NCI-H226 (cell line): ENCODE results near the gene PCLO.

Source experiments
- DNase-seq: peaks from one replicate; pipeline ENCODE4 v3.0.0-alpha.2; 2015

The PCLO gene

DNA sequence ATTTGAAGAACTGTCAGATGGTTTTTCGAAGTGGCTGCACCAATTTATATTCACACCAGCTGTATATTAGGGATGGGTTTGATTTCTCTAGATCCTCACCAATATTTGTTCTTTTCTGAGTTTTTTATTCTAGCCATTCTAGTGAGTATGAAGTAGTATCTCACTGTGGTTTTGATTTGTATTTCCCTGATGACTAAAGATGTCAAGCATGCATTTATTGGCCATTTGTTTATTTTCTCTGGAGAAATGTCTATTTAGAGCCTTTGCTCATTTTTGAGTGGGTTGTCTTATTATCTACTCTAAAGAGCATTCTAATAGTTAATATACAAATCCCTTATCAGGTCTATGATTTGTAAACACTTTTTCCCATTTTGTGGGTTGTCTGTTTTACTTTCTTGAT lies 123.9 kb downstream of the PCLO start:
- no peak for DNase-seq

DNA sequence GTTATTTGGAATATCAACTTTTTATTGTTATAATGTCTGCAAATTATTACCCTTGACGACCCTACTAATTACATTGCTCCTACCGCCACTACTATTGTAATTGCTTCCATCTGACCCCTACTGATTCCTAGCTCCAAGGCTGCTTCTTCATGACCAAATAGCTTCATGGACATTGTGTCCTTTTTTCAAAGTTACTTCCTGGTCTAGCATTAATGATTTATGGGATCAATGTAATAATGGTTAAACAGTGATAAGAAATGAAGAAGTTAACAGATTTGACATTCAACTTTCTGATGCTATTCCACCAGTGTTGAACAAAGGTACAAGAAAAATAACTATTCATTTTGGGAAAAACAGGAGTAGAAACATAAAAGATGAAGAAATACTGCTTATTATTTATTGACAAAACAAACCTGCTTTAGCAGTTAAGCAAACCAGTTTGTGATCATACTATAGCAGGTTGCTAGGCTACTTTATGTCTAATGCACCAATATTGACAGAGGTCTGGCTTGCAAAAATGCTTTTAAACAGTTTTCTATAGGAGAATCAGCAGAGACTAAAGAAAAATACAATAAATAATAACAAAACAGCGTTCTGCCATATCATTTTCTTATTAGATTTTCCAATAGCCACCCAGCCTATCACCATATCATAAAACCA lies 125.8 kb downstream of the PCLO start:
- no peak for DNase-seq

DNA sequence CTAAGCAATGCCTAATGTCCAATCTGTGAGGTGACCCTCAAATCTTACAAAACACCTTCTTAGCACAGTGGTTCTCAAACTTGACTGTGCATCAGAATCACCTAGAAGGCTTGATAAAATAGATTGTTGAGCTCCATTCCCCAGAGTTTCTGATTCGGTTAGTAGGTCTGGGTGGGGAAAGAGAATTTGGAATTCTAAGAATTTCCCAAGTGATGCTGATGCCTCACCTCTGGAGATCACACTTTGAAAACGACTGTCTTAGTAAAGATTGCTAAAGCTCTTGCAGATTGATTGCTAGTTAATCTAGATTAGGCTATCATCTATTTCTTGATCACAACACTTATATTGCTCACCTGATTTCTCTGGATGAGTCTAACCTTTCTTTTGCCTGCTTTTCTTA lies 126.6 kb downstream of the PCLO start:
- DNase-seq = no peak

GRCh38 chr7:83032195-83032594 lies 130.5 kb downstream of the PCLO start:
- no peak for DNase-seq

DNA sequence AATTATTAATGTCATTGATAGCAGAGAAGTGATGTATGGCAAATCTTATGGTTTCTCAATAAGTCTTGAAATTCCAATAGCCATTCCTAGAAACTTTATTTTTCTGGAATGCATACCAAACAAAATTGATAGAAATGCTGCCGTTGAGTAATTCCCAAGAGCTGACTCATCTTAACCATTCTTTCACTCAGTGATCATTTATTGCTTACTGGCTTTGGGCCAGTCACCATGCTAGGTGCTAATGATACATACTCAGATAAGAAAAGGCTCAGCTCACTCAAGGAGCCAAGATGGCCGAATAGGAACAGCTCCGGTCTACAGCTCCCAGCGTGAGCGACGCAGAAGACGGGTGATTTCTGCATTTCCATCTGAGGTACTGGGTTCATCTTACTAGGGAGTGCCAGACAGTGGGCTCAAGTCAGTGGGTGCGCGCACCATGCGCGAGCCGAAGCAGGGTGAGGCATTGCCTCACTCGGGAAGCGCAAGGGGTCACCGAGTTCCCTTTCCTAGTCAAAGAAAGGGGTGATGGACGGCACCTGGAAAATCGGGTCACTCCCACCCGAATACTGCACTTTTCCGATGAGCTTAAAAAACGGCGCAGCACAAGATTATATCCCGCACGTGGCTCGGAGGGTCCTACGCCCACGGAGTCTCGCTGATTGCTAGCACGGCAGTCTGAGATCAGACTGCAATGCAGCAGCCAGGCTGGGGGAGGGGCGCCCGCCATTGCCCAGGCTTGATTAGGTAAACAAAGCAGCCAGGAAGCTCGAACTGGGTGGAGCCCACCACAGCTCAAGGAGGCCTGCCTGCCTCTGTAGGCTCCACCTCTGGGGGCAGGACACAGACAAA lies 138.6 kb downstream of the PCLO start:
- DNase-seq = peak; percentile 61

- no peak for DNase-seq
These were observed 141.7 kb downstream of the PCLO start for GRCh38 chr7:83021032-83021431.

DNA sequence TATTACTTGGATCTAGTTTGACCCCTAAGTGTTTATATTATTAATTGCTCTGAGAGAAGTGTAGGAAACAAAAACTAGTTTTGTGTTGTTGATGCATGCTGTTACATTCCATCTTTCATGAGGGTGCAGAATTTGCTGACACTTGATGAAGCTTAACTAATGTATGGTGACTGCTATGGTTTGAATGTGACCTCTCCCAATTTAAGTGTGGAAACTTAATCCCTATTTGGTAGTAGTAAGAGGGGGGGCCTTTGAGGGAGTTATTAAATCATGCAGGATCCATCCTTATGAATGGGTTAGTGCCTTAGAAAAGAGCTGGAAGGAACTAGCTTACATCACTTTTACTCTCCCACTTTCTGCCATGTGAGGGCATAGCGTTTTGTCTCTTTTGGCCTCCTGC lies 142.5 kb downstream of the PCLO start:
- DNase-seq = no peak

DNA sequence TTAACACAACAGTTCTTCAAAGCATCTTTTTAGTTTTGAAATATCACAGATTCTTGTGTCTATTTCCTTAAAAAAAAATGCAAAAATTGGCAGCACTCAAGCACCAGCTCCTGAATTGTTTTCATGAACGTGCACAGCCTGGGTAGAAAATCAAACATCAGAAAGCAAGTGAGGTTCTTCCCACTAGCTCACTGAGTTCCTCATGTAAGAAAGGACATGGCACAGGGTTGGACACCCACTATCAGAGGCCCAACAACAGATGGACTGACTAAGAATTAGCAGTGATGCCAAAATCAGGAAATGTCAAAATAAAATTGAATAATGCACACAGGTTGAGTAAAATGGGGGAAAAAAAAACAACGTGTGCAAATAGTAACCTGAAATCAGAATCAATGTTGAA lies 146.8 kb downstream of the PCLO start:
- DNase-seq = no peak

- DNase-seq = no peak
These were observed 148.1 kb downstream of the PCLO start for GRCh38 chr7:83014546-83014945.

DNA sequence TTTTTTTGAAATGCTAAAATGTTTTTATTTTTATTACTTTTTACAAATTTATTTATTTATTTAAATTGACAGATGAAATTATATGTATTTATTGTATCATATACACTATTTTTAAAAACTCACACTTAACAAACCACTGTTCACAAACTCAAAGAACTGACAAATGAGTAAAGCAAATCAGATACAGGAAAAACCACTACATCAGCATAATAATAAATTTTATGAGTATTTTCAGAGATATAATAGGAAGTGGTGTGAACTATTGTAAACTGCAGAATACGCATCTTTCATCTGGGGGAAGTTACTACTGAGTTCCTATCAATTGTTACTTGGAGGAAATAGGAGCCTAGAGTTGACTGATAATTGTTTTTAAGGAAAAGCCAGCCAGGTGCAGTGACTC lies 150.7 kb downstream of the PCLO start:
- no peak for DNase-seq

DNA sequence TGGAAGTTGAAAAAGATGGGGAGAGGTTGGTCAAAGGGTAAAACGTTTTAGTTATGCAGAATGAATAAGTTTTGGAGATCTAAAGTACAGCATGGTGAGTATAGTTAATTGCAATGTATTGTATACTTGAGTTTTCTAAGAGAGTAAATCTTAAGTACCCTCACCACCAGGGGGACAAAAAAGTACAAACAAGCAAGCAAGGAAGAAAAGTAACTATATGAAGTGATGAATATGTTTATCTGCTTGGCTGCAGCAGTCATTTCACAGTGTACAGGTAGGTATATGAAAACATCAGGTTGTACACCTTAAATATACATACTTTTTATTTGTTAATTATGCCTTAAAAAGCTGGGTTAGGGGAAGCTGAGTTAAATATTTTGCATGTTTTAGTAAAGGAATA lies 157.3 kb downstream of the PCLO start:
- no peak for DNase-seq

GRCh38 chr7:83001362-83002040 lies 161.2 kb downstream of the PCLO start:
- DNase-seq = peak; percentile 40

GRCh38 chr7:82998436-82998835 lies 164.2 kb downstream of the PCLO start:
- DNase-seq = no peak

GRCh38 chr7:82985144-82985802 lies 177.4 kb downstream of the PCLO start:
- DNase-seq = no peak

DNA sequence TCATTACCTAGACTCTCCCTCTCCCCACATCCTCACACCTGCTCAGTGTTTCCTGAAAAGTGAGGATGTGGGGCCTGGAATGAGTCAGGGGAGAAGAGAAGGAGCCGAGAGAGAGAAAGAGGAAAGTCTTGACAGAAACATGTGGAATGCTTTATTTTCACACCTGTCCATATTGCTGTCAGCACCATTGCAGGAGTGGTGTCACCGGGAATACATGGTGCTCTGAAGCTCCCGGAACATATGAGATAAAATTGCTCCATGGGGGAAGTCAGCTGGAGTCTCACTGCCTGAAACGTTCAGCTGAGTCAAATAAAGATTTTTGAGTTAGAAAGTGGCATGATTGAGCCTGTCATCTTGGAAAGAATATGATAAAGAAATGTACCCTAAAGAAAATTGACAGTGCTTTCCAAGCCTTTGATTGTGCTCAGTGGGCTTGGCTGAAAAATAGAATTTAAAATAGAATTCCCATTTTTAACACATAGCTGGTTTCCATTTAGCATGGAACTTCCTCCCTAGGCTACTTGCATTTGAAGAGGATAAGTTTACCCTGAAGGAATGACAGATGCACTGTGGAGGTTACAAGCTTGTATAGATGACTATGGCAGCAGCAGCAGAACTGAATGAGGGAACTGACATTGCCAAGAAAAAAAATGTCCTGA lies 182.4 kb downstream of the PCLO start:
- DNase-seq = no peak

DNA sequence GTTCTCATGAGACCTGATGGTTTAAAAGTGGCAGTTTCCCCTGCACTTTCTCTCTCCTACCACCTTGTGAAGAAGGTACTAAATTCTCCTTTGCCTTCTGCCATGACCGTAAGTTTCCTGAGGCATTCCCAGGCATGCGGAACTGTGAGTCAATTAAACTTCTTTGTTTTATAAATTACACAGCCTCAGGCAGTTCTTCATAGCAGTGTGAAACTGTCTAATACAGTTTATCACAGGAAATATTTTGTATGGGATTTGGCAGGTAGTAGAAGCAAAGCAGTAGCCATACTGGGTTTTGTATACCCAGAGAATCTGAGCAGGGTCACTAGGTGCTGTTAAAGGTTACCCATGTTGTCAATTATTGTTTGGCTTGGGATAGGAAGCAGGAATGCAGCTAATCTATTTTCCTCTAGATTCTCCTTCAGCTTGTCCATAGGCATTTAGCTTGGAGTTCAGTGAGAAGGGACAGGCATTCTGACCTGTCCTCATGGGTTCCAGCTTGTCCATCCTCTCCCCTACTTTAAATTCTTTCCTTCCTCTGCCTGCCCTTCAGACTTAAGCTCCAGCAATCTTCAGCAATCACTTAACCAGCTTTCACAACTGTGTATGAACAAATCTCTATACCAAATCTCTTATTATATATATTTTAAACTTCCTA lies 186.7 kb downstream of the PCLO start:
- no peak for DNase-seq

DNA sequence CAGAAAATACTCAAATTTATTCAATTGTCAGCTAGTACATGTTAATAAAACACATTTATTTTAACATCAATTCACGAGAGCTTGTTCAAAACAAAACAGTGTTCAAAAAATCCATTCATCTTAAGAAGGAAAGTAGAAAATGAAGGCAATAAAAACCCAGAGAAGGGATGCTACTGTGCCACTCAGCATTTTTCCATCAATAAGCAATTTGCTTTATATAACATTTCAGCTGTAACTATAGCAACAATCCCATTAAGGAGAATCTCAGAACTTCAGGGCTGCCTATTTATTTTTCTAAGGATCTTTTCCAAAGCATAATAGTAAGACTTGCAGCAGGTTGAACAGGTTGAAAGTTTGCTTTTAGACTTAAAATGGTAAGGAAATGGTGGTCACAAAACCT lies 190.5 kb downstream of the PCLO start:
- DNase-seq = no peak

DNA sequence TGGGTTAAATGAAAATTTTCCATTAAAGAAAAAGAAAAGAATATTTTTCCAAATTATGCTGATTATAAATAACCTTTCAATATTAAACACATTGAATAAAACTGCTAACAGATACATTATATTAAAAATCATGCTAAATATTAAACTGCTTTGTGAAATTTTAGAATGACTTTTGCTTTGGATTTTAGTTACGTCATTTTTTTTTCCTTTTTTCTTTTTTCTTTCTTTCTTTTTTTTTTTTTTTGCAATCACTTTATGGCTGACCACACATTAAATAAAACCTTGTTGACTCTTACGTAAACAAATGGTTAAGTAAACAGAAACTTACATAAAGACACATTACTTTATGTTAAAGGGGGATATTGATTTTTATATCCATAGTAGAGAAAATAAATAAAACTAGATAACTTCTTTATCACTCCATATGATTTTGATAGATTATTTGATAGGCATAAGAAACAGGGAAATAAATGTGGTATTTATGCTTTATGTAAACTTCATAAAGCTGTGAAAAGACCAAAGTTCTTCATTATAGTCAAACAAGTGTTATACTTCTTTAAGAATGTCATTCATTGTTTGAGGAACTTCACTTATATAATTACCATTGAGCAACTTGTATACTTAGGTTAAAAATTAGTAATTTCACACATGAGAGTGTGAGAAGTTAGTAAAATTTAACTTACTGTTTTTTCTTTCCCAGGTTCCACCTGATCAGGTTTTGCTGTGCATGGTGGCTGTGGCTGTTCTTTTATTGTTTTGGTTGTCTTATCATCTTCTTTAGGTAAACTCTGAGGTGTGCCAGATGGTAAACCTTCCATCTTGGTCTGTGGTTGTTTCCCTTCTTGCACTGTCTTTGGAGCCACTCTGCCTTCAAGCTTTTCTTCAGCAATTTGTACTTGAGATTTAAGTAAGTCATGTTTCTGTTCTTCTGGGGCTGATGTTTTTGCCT lies 197.3 kb downstream of the PCLO start:
- no peak for DNase-seq

DNA sequence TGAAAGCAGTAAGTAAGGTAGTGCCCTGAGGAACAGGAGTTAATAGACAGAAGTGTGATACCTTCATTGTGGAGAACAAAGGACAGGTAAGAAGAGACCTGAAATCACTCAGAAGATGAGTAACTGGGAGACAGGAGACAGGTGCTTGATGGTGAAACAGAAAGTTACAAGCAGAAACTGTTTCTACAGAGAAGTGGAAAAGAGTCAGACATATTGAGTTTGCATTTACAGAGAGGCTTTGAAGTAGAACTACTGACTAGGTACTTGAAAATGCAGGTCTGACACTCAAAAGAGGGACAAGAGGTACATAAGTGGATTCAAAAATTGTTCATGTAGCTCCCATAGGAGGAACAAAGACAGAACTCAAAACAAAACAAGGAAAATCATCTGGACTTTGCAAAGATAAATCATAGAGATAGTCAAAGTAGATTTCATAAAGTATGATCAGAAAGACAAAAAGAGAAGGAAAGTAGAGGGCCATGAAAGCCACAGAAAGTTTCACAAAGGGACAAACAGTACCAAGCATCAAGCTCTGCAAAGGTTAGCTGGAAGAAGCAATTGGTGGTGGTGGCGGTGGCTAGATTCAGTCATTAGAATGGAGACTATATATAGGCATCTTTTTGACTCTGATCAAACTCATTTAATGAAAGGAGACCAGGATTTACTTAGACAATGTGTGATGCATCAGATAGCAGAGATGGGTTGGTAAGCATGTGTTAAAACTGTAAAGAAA lies 198.4 kb downstream of the PCLO start:
- DNase-seq = no peak

GRCh38 chr7:82961240-82961639 lies 201.4 kb downstream of the PCLO start:
- DNase-seq = no peak
